GM12892 (cell line): Measurements from ENCODE around the gene GPR3.

Source experiments
- POLR2A ChIP-seq: IDR thresholded peaks from 2 replicates; pipeline ENCODE4 v1.6.1; 2011; ENCODE audit warnings: low read depth, low read length, control low read depth
- POLR2AphosphoS5 ChIP-seq: IDR thresholded peaks from 2 replicates; pipeline ENCODE4 v1.6.1; 2011; ENCODE audit warnings: low read depth, low read length, control low read depth
- TAF1 ChIP-seq: IDR thresholded peaks from 2 replicates; pipeline ENCODE4 v1.6.1; 2011; ENCODE audit warnings: low read depth, mild to moderate bottlenecking, control low read depth, low read length, borderline replicate concordance

DNA sequence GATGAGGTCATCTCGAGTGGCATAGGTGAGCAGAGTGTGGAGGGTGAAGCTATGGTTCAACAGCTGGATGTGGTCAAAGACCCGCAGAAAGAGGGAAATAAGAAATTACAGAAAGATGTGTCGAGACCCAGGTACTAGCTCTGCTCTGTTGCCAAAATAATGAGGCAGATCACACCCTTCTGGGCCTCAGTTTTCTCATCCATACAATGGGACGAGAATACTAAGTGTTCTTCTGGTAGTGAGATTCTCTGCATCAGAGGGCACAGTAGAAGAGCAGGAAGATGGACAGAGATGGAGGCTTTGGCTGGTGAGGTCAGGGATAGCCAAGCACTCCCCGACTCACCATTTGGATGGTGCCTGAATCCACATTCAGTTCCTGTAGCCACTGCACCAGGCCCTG is 36.7 kb upstream of the GPR3 start:
- TF ChIP-seq POLR2AphosphoS5: no peak
- TF ChIP-seq POLR2A: no peak
- no peak for TF ChIP-seq TAF1
